UCSD-AML1 (cell line): ENCODE results near the gene C10orf105.

Experiments
- DNase-seq: peaks from one replicate; lab custom pipeline; 2025; ENCODE audit not compliant: unreplicated experiment; lab: John Stamatoyannopoulos, UW

The C10orf105 gene

DNA sequence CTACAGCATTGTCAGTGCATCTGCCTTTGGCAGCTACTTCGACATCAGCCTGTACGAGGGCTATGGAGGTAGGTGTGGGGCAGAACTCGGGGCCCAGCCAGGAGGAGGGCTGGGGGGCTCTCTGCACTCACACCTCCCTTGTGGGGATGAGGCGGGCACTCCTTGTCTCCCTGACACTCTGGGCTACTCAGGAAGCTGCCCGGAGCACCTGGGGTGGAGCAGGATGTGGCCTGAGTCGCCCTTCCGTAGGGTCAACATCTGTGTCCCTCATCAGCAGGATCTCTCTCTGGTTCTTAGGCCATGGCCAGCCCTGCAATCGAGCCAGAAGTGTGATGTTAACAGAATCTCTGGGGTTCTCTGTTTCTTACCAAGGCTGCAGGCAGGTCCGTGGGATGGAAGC is 40.2 kb downstream of the C10orf105 start:
- DNase-seq, result no peak

GRCh38 chr10:71678057-71678805 is 41.3 kb downstream of the C10orf105 start:
- no peak for DNase-seq

- no peak for DNase-seq
Observed at GRCh38 chr10:71677261-71677660, 42.3 kb downstream of the C10orf105 start.

DNA sequence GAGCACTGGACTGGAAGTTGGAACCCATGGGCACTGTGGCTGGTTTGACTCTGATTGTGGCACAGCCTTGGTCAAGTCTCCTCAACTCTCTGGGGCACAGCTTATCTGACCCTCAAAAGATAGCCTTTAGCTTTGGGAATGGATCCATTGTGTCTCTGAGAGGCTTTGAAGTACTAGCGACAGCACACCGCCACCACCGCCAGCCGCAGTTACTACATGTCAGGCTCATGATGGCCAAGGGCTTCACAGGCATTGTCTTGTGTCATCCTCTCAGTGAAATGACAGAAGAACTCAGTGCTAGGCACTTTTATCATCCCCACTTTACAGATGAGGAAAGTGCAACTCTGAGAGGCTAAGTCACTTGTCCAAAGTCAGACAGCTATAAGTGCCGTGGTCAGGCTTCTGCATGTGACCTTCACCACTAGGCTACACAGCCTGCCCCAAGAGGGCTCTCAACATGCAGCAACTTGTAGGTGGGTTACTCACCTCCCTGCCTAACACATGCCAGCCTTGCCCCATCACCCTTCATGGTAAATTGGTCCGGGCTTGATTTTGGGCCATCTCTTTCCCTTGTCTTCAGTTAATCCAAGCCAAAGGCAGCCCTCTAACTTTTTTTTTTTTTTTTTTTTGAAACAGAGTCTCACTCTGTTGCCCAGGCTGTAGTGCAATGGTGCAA is 44.1 kb downstream of the C10orf105 start:
- DNase-seq, result no peak

GRCh38 chr10:71671994-71672946 is 47.3 kb downstream of the C10orf105 start:
- no peak for DNase-seq

DNA sequence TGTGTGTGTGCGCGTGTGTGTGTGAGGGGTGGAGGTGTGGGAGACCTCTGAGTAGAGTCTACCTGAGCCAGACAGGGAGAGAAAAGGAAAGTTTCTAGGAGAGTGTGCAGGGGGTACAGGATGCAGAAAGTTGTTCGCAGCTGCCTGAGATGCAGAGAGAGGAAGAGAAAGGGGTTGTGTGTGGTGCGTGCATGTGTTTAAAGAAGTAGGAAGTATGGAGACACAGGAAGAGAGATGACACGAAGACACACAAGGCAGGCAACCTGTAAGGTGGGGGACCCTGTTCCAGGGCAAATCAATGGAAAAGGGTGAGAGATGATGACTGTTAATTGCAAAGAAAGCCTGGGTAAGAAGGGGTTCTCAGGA is 52.2 kb downstream of the C10orf105 start:
- DNase-seq, result no peak

DNA sequence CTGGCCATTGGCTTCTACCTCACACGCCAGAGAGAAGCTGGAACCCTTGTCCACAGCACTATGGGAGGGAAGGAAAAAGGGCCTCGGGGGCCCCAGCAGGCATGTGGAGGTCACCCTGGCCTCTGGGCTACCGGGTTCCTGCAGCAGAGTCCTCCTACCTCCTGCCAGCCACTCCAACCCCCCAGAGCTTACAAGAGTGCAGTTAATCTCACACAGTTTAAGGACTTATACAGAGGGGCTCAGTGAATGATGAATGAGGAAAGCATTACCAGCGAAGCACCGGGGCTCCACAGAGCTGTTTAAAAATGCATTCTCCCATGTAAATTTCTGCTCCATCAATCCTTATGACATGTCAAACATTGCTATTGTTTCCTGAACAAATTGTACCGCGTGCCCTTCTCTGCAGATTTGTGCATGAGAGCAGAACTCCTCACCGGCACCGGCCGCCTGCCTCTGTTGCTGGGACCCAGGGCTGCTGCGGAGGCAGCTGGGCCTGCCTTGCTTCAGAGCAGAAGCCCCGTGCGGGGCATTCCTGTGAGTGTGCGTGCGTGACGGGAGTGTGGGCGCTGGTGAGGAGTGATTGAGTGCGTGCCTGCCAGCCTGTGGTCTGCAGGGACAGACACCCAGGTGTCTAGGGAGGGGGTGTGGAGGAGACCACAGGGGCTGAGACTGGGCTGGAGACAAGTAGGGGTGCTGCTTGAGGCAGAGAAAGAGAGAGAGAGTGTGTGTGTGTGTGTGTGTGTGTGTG is 52.8 kb downstream of the C10orf105 start:
- peak; percentile 26 for DNase-seq

DNA sequence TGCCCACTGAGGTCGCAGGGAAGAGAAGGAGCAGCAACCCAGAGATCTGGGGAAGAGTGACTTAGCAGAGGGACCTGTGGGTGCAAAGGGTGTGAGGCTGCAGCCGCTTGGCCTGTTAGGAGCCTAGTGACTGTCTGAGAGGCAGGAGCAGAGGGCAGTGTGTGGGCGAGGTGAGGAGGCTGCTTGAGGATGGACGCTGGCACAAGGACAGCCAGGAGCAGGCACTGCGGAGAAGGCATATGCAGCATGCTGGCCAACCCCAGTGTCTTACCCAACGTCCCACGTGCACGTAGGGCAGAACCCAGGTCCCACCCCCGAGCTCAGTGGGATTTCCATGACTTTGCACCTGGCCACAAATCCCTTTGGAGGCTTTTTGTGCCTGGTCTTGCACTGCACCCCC is 54.1 kb downstream of the C10orf105 start:
- DNase-seq, result no peak

GRCh38 chr10:71664585-71664984 is 55.0 kb downstream of the C10orf105 start:
- DNase-seq, result no peak

- DNase-seq, result no peak
Observed at GRCh38 chr10:71663311-71663710, 56.3 kb downstream of the C10orf105 start.

DNA sequence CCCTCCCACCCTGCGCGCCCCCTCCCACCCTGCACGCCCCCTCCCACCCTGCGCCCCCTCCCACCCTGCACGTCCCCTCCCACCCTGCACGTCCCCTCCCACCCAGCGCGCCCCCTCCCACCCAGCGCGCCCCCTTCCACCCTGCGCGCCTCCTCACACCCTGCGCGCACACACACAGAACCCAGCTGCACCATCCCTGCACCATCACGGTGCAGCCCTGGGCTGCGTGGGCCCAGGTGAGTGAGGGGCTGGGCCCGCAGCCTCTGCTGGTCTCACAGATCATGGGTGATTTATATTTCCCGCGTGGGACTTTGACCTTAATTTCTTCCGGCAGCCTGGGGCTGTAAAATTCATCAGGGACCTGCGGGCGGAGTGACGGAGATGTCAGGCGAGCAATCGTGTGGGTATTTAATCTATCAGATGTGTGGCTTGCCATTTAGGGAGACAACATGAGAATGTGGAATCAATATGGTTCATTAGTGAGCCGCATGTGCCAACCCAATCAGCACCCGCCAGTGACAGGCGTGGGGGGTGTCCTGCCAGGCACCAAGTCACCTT is 57.7 kb downstream of the C10orf105 start:
- DNase-seq, result no peak
